Natural killer cell (primary cell): ENCODE measurements around the gene ARID1A. TPM values are rescaled to one million over a fixed set of nuclear protein-coding genes. Genes with fewer than 3 reads are reported as not detected.

Source experiments
- ATAC-seq, 3 donors: fragments of 150-1000 bp in 2 of 3; fragments of 200-7000 bp in 1 of 3; cut with Tn5 transposase; 1 replicate in 1 of 3; 2 replicates in 2 of 3; pipeline ENCODE4 v1.10.0; 2021; ENCODE audit warnings: mild to moderate bottlenecking in 2 of 3, moderate library complexity in 2 of 3
- DNase-seq, 2 donors: peaks; one replicate each; pipeline versions ENCODE4 v3.0.0 to v3.0.0-alpha.2; 2013 to 2021; ENCODE audit warnings: mixed read lengths in 1 of 2
- H3K27ac ChIP-seq: one replicate; pipeline ENCODE4 v1.5.1; 2013; ENCODE audit warnings: mild to moderate bottlenecking, low read length
- H3K27me3 ChIP-seq: one replicate; pipeline ENCODE4 v1.6.1; 2013; ENCODE audit warnings: low read length; ENCODE audit not compliant: control insufficient read depth, insufficient read depth
- H3K36me3 ChIP-seq: one replicate; pipeline ENCODE4 v1.6.1; 2013; ENCODE audit warnings: low read length; ENCODE audit not compliant: control insufficient read depth, insufficient read depth
- H3K4me1 ChIP-seq: one replicate; pipeline ENCODE4 v1.6.1; 2013; ENCODE audit warnings: low read length; ENCODE audit not compliant: control insufficient read depth, insufficient read depth
- H3K4me3 ChIP-seq: one replicate; pipeline ENCODE4 v1.5.1; 2013; ENCODE audit warnings: low read length
- H3K9me3 ChIP-seq: one replicate; pipeline ENCODE4 v1.6.1; 2013; ENCODE audit warnings: low read length; ENCODE audit not compliant: control insufficient read depth, insufficient read depth
- H3K27ac Mint-ChIP-seq, 2 donors: one replicate each; pipeline ENCODE4 v1.8.0; 2022; ENCODE audit warnings: mild to moderate bottlenecking in 2 of 2, mixed read lengths in 2 of 2, moderate library complexity in 1 of 2
- H3K27me3 Mint-ChIP-seq, 2 donors: one replicate each; pipeline ENCODE4 v1.8.0; 2022; ENCODE audit warnings: low read depth in 2 of 2, mixed read lengths in 2 of 2
- H3K36me3 Mint-ChIP-seq: one replicate; pipeline ENCODE4 v1.8.0; 2022; ENCODE audit warnings: mixed read lengths
- H3K4me1 Mint-ChIP-seq, 2 donors: one replicate each; pipeline ENCODE4 v1.8.0; 2022; ENCODE audit warnings: mixed read lengths in 2 of 2
- H3K4me3 Mint-ChIP-seq: one replicate; pipeline ENCODE4 v1.8.0; 2022; ENCODE audit warnings: mild to moderate bottlenecking, moderate library complexity, mixed read lengths
- H3K9me3 Mint-ChIP-seq, 2 donors: one replicate each; pipeline ENCODE4 v1.8.0; 2022; ENCODE audit warnings: mixed read lengths in 2 of 2
- CTCF ChIP-seq: fragments of 200-600 bp; IDR thresholded peaks from one replicate; pipeline ENCODE4 v1.8.0; 2022; ENCODE audit warnings: antibody characterized with exemption
- WGBS: methylation state at CpG from one replicate; pipeline ENCODE4 v1.1.7; 2013; ENCODE audit warnings: missing lambda C conversion rate; ENCODE audit not compliant: insufficient coverage; 5-methylcytosine and 5-hydroxymethylcytosine counted together
- intact Hi-C: fragments of 100-400 bp; cut with micrococcal nuclease; formaldehyde crosslinking; loops from one replicate; pipeline ENCODE4 v1.14.2; 2022
- total RNA-seq, 4 donors: library from RNA; stranded (reverse); fragments of 120-200 nt in 1 of 4; gene quantifications; one replicate each; pipeline versions ENCODE4 v1.2.3 to v1.2.4, GENCODE V29; 2013 to 2022

Gene ARID1A
- total RNA-seq, 3 donors from 2014 or later (not counting 1 experiment from before 2014, with no cell fraction given): 199 to 214 (median 202) TPM

- Histone ChIP-seq H3K4me3 (no peak overlapping the region), H3K4me1 (peaks cover 49% of the 10 kb centered on the region), H3K9me3 (no peaks in the 10 kb centered on the region), H3K27ac (no peak overlapping the region), H3K27me3 (no peaks in the 10 kb centered on the region), H3K36me3 (peaks cover 46% of the 10 kb centered on the region)
- H3K27me3 Mint-ChIP-seq: no peaks in the 10 kb centered on the region
- WGBS: 97% methylated on average over 5 of the region's 5 CpGs
- no peaks in the 10 kb centered on the region for H3K9me3 Mint-ChIP-seq
- H3K36me3 Mint-ChIP-seq: no peaks in the 10 kb centered on the region
- ATAC-seq (no peak), DNase-seq (no peak)
- intact Hi-C loops: no loop called here
- H3K4me1 Mint-ChIP-seq: peaks cover 51 to 52% of the 10 kb centered on the region in 2 donors
- H3K27ac Mint-ChIP-seq: peak overlapping the region; percentile 16 to 92
- TF ChIP-seq CTCF: no peak
- no peak overlapping the region for H3K4me3 Mint-ChIP-seq
Measured at GRCh38 chr1:26740952-26741351, 45.1 kb downstream of the ARID1A start.

DNA sequence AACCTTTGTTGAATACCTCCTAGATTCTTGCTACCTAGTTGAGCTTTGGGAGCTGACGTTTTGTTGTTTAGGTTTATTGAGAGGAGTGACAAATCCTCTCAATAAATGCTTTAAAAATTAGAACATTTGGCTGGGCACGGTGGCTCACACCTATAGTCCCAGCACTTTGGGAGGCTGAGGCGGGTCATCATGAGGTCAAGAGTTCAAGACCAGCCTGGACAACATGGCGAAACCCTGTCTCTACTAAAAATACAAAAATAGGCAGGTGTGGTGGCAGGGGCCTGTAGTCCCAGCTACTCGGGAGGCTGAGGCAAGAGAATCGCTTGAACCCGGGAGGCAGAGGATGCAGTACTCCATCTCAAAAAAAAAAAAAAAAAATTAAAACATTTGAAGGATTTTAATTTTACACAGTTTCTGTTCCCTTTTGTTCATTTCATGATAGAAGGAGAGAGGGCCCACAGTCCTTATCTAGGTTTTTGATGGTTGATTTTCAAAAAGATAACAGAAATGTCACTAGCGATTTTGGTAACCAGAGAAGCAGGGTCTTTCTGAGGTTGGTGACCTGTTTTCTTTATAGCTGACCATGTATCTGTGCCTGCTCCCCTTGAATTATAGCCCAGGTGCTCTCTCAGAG is 47.7 kb downstream of the ARID1A start:
- Histone ChIP-seq H3K27ac (peak overlapping the region; percentile 76), H3K4me3 (no peak overlapping the region), H3K4me1 (peaks cover 55% of the 10 kb centered on the region), H3K27me3 (no peaks in the 10 kb centered on the region), H3K36me3 (peaks cover 45% of the 10 kb centered on the region), H3K9me3 (no peaks in the 10 kb centered on the region)
- TF ChIP-seq CTCF: no peak
- no peaks in the 10 kb centered on the region for H3K36me3 Mint-ChIP-seq
- H3K4me3 Mint-ChIP-seq: peak overlapping the region; percentile 70
- H3K4me1 Mint-ChIP-seq: peaks cover 67 to 69% of the 10 kb centered on the region in 2 donors
- H3K9me3 Mint-ChIP-seq: no peaks in the 10 kb centered on the region
- WGBS: 45% methylated on average over 5 of the region's 8 CpGs
- peak overlapping the region; percentile 92 to 93 for H3K27ac Mint-ChIP-seq
- H3K27me3 Mint-ChIP-seq: no peaks in the 10 kb centered on the region
- ATAC-seq: no peak
- no peak for DNase-seq
- intact Hi-C loops: loop anchor here (1.0 to 2.0 kb wide), 4 partner anchors 15 to 90 kb away; partner anchors contain the start of gene PIGV

GRCh38 chr1:26744075-26744959 is 48.5 kb downstream of the ARID1A start:
- no peaks in the 10 kb centered on the region for H3K9me3 Mint-ChIP-seq
- H3K9me3 ChIP-seq: no peaks in the 10 kb centered on the region
- H3K27ac ChIP-seq: peak overlapping the region; percentile 76
- intact Hi-C loops: loop anchor here (1.0 to 2.0 kb wide), 4 partner anchors 16 to 89 kb away; partner anchors contain the start of gene PIGV
- no peak for TF ChIP-seq CTCF
- H3K27me3 Mint-ChIP-seq: no peaks in the 10 kb centered on the region
- H3K4me3 Mint-ChIP-seq: peak overlapping the region; percentile 70
- H3K27ac Mint-ChIP-seq: peak overlapping the region; percentile 92 to 93
- no peak overlapping the region for H3K4me3 ChIP-seq
- H3K4me1 Mint-ChIP-seq: peaks cover 66 to 68% of the 10 kb centered on the region in 2 donors
- H3K4me1 ChIP-seq: peaks cover 47% of the 10 kb centered on the region
- WGBS: 2% methylated on average over 6 of the region's 8 CpGs
- DNase-seq (peak; percentile 59 to 91), ATAC-seq (peak; percentile 94 to 98 (median 96))
- no peaks in the 10 kb centered on the region for H3K36me3 Mint-ChIP-seq
- H3K27me3 ChIP-seq: no peaks in the 10 kb centered on the region
- H3K36me3 ChIP-seq: peaks cover 46% of the 10 kb centered on the region
